Breast epithelium (tissue), 4 donors: ENCODE results near the gene MAP2K3. TPM values are rescaled to one million over a fixed set of nuclear protein-coding genes. Genes with fewer than 3 reads are reported as not detected.
A peak's percentile ranks its signal among the peaks of the same experiment; 100 is the strongest.

Experiments used
- DNase-seq, 2 donors: peaks; one replicate each; pipeline ENCODE4 v3.0.0-alpha.2; 2019; ENCODE audit warnings: low spot score in 2 of 2
- H3K27ac ChIP-seq, 2 donors: fragments of 200-600 bp; sonication (generic) in 1 of 2; one replicate each; pipeline ENCODE4 v1.5.1; 2016 to 2019; ENCODE audit warnings: mild to moderate bottlenecking in 1 of 2
- H3K27me3 ChIP-seq, 2 donors: fragments of 200-600 bp; sonication (generic) in 1 of 2; one replicate each; pipeline versions ENCODE4 v1.5.1 to v1.6.0; 2017 to 2019; ENCODE audit warnings: control low read depth in 1 of 2, mild to moderate bottlenecking in 1 of 2
- H3K36me3 ChIP-seq: fragments of 200-600 bp; one replicate; pipeline ENCODE4 v1.5.1; 2019
- H3K4me1 ChIP-seq, 2 donors: fragments of 200-600 bp; sonication (generic); one replicate each; pipeline ENCODE4 v1.5.1; 2016 to 2019; ENCODE audit warnings: control low read depth in 1 of 2
- H3K4me3 ChIP-seq, 3 donors: fragments of 200-600 bp; sonication (generic); 1 replicate in 2 of 3; 2 replicates in 1 of 3; pipeline ENCODE4 v1.5.1; 2016 to 2019; ENCODE audit warnings: mild to moderate bottlenecking in 3 of 3, moderate library complexity in 2 of 3
- H3K9me3 ChIP-seq, 2 donors: fragments of 200-600 bp; sonication (generic) in 1 of 2; one replicate each; pipeline ENCODE4 v1.5.1; 2016 to 2019; ENCODE audit warnings: control low read depth in 1 of 2
- CTCF ChIP-seq, 3 donors: fragments of 450-650 bp; IDR thresholded peaks; one replicate each; pipeline ENCODE4 v1.5.1; 2016 to 2017; ENCODE audit warnings: antibody characterized with exemption in 3 of 3, mild to moderate bottlenecking in 3 of 3, moderate library complexity in 3 of 3
- POLR2A ChIP-seq: fragments of 450-650 bp; IDR thresholded peaks from one replicate; pipeline ENCODE4 v1.6.1; 2016; ENCODE audit warnings: antibody characterized with exemption, mild to moderate bottlenecking, moderate library complexity
- POLR2AphosphoS5 ChIP-seq, 3 donors: sonication (generic); formaldehyde crosslinking; IDR thresholded peaks; one replicate each; pipeline ENCODE4 v1.6.1; 2017; ENCODE audit warnings: antibody characterized with exemption in 3 of 3
- intact Hi-C: fragments of 100-400 bp; cut with DNase I; formaldehyde crosslinking; loops from one replicate; pipeline ENCODE4 v1.15.1; 2023; ENCODE audit warnings: low total_unique reads
- total RNA-seq, 3 donors: library from RNA; depleted of rRNA; stranded (reverse); fragments of >200 nt; gene quantifications; one replicate each; pipeline ENCODE4 v1.1.0, GENCODE V29; 2016

MAP2K3 gene
- total RNA-seq, 3 donors from 2014 or later, result 16.0 to 26.9 (median 22.0) TPM

GRCh38 chr17:21289902-21290571, 5.5 kb downstream of the MAP2K3 start:
- Histone ChIP-seq H3K27ac (peak overlapping the region; percentile 96), H3K4me1 (peaks cover 12 to 29% of the 10 kb centered on the region in 2 donors), H3K4me3 (no peak overlapping the region), H3K36me3 (no peaks in the 10 kb centered on the region), H3K9me3 (no peaks in the 10 kb centered on the region), H3K27me3 (no peaks in the 10 kb centered on the region)
- intact Hi-C loops, result no loop called here
- TF ChIP-seq CTCF (IDR thresholded peaks at IDR 0.05) (no peak), POLR2A (no peak), POLR2AphosphoS5 (IDR thresholded peaks at IDR 0.05) (no peak)
- no peak for DNase-seq

- Histone ChIP-seq H3K4me1 (peaks cover 12 to 34% of the 10 kb centered on the region in 2 donors), H3K27ac (no peak overlapping the region), H3K4me3 (no peak overlapping the region), H3K9me3 (no peaks in the 10 kb centered on the region), H3K27me3 (no peaks in the 10 kb centered on the region), H3K36me3 (no peaks in the 10 kb centered on the region)
- intact Hi-C loops, result no loop called here
- TF ChIP-seq POLR2A, result no peak
- no peak for TF ChIP-seq POLR2AphosphoS5 (IDR thresholded peaks at IDR 0.05)
- TF ChIP-seq CTCF (IDR thresholded peaks at IDR 0.05), result no peak
- DNase-seq, result no peak
Measured at GRCh38 chr17:21291357-21291756, 6.8 kb downstream of the MAP2K3 start.

GRCh38 chr17:21291862-21292261, 7.4 kb downstream of the MAP2K3 start:
- Histone ChIP-seq H3K4me1 (peaks cover 12 to 31% of the 10 kb centered on the region in 2 donors), H3K4me3 (no peak overlapping the region), H3K36me3 (no peaks in the 10 kb centered on the region), H3K9me3 (no peaks in the 10 kb centered on the region), H3K27me3 (no peaks in the 10 kb centered on the region), H3K27ac (no peak overlapping the region)
- DNase-seq, result no peak
- TF ChIP-seq CTCF (IDR thresholded peaks at IDR 0.05), result no peak
- no peak for TF ChIP-seq POLR2AphosphoS5 (IDR thresholded peaks at IDR 0.05)
- TF ChIP-seq POLR2A, result no peak
- intact Hi-C loops, result no loop called here

GRCh38 chr17:21292867-21293830, 8.6 kb downstream of the MAP2K3 start:
- H3K4me1 ChIP-seq, result peaks cover 3 to 20% of the 10 kb centered on the region in 2 donors
- DNase-seq, result no peak
- intact Hi-C loops, result no loop called here
- no peak overlapping the region for H3K4me3 ChIP-seq
- no peaks in the 10 kb centered on the region for H3K27me3 ChIP-seq
- H3K27ac ChIP-seq, result no peak overlapping the region
- no peaks in the 10 kb centered on the region for H3K9me3 ChIP-seq
- no peaks in the 10 kb centered on the region for H3K36me3 ChIP-seq
- no peak for TF ChIP-seq POLR2A
- TF ChIP-seq POLR2AphosphoS5 (IDR thresholded peaks at IDR 0.05), result no peak
- TF ChIP-seq CTCF (IDR thresholded peaks at IDR 0.05), result no peak

- intact Hi-C loops, result no loop called here
- no peak overlapping the region for H3K27ac ChIP-seq
- no peaks in the 10 kb centered on the region for H3K36me3 ChIP-seq
- H3K4me3 ChIP-seq, result no peak overlapping the region
- peaks cover 0 to 13% of the 10 kb centered on the region in 2 donors for H3K4me1 ChIP-seq
- DNase-seq, result no peak
- H3K9me3 ChIP-seq, result no peaks in the 10 kb centered on the region
- H3K27me3 ChIP-seq, result no peaks in the 10 kb centered on the region
- TF ChIP-seq POLR2A (no peak), CTCF (IDR thresholded peaks at IDR 0.05) (no peak), POLR2AphosphoS5 (IDR thresholded peaks at IDR 0.05) (no peak)
Measured at GRCh38 chr17:21293831-21294210, 9.3 kb downstream of the MAP2K3 start.
